ENCODE measurements around the gene RELN.
"Not testable (repeated sequence)": the region's sequence is repeated elsewhere in the genome, so short reads cannot be mapped to it uniquely, and the experiment has no call there.

RELN gene

DNA sequence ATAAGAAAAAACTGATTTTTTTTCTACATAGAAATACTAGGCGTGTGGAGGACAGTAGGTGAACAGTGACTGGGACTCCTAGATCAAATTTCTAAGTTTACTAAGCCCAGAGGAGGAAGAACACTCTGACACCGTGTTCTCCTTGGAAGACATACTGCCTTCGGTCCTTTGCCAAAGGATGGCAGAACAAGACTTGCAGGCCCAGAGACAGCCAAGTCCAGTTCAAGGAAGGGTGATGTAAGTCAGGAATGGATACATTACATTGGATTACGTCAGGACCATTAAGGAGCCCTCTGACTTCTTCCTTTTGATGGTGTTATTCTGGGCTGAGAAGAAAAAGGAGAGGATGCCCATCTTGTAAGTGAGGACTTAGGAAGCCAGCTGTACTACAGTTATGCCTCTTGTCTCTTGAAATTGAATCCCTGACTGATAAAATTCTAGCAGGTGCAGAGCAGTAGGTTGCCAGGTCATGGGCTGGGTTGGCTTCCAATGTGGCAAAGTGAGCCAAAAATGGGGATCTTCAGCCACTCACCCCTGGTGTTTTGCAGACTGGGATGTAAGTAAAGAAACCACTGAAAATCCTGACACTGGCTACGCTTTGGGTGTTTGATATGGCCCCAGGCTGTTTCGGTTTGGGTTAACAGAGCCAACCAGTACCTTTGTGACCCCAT, 45.1 kb downstream of the RELN start:
- FAIRE-seq = no peak
- DNase-seq (ENCODE audit: low spot score) = no peak

DNA sequence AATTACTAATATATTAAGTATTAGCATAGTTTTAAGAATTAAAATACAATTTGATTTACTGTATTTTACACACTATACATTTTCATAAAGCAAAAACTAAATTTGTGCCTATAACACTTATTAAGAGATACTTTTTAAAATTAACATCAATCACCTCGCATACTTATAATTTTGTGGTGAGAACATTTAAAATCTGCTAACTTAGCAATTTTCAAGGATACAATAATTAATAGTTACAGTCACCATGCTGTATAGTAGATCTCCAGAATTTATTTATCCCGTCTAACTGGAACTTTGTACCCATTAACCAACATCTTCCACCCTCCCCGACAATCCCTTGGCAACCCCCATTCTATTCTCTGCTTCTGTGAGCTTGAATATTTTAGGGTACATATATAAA, 47.5 kb downstream of the RELN start:
- no peak for DNase-seq (ENCODE audit: low spot score)
- peak; percentile 59 for FAIRE-seq

DNA sequence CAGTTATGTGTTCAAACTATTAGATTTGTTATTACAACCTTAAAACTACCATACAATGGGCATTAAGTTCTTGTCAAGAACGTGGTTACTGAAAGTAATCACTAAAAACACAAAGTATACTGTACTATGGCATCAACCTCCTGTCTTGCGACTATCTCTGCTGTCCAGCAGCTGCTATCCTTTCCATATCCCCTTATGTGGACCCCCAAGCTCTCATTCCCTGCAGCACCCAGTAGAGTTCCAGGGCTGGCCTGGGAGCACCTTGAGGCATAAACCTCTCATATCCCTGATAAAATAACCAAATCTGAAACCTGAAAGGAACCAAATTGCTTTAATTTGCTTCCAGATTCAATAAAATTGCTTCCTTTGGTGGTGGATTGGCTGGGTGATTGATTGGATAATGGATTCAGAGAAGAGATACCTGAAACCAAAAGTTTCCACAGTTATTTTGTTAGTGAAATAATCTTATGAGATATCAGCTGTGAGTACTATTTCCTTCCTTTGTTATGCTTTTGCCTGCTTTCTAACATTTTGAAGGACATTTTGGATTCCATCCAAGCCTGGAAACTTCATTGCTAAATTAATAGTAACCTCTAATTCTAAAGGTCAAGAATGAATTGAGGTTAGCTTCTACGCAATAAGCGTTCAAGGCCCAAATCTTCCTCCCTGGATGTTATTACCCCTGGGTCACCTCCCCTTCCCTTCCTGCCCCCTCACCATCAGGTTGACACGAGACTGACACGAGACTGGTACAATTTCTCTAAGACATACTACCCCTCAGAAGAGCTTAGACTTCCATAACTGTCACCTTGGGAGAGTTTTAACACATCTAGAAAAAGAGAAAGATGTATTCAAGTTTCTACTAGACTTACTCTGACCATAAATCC, 48.8 kb downstream of the RELN start:
- FAIRE-seq (no peak), DNase-seq (ENCODE audit: low spot score) (no peak)

DNA sequence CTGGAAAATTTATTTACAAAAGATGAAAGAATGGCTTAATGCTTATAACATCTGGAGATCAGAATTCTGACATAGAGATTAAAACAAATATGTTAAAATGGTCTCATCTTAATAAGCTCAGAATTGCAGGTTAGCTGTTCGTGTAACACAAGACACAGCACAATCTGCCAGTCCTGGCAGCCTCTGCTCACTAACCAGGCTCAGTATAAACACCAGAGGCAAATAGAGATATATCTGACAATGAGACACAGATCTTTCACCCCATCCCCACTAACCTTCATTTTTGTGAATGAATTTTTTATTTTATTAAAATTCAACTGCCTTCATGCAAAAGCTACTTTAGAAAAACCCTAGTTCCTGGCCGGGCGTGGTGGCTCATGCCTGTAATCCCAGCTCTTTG, 51.8 kb downstream of the RELN start:
- DNase-seq (ENCODE audit: low spot score) = no peak

DNA sequence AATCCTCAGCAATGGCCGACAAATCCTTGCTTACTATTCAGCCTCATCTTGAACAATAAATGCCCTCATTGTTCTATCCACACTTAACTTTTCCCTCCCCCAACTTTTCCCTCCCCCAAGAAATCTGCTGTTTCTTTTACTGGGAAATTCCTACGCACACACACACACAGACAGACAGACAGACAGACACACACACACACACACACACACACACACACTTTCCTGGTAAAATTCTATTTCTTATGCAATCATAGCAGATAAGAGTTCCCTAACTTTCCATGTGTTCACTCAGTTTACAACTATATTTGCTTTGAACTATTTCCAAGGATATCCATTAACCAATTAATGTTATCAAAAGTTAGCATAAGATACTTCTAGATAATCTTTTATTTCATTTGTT, 52.9 kb downstream of the RELN start:
- no peak for FAIRE-seq

More for the DNA sequence above, 51.8 kb downstream of the RELN start:
- FAIRE-seq = no peak

DNA sequence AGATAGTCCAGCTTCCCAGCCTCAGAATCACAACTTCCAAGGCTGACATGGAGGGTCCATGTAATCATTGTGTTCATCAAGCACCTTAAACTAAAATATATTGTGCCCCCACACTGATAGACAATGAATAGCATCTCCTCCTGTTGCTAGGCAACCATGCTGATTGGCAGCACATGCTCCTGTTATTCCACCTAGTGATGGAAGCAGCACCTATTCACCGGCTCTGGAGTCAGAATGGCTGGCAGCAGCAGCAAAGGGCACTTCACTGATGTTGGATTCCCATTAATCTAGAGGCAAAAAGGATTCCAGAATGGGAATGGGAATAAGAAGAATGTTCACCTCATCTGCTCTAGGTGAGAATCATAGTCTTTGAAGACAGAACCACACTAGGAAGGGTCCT, 55.0 kb downstream of the RELN start:
- no peak for FAIRE-seq
- DNase-seq (ENCODE audit: low spot score) = no peak

More for the DNA sequence above, 52.9 kb downstream of the RELN start:
- DNase-seq (ENCODE audit: low spot score) = no peak

DNA sequence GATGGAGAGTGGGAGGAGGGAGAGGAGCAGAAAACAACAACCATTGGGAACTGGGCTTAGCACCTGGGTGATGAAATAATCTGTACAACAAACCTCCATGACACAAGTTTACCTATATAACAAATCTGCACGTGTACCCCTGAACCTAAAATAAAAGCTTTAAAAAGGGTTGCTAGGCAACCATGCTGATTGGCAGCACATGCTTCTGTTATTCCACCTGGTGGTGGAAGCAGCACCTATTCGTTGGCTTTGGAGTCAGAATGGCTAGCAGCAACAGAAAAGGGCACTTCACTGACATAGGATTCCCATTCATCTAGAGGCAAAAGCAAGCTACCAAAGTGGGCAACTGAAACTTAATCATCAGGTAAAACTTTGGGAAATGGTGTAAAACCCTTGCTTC, 57.1 kb downstream of the RELN start:
- FAIRE-seq = no peak
- no peak for DNase-seq (ENCODE audit: low spot score)

DNA sequence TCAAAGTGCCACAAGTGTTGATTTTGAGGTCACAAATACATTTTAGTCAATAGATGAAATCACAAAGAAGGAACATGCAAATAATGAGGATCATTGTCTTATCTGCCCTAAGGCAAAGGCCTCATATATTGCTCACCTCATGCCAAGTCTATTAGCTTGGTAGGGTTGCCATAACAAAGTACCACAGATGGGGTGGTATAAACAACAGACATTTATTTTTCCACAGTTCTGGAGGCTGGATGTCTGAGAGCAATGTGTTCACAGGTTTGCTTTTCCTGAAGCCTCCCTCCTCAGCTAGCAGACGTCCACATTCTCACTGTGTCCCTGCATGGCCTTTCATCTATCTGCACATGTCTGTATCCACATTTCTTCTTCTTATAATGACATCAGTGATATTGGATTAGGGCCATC, 59.6 kb downstream of the RELN start:
- FAIRE-seq = no peak
- no peak for DNase-seq (ENCODE audit: low spot score)

DNA sequence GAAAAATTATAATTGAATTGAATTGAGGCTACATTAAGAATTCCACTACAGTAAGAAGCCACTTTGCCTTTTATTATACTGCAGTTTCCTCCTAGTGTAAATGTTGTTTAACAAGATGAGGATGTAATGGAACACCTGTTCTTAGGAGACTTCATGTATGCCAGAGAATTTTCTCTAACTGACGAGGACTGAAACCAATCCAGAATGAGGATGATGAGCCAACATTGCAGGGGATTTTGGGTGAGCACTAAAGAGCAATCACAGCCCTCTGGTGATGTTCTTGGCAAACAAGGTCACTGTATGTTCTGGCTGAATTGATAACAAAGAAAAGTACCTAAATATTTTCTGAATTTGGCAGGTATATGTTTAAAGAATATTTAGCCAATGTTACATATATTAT, 60.9 kb downstream of the RELN start:
- FAIRE-seq (no peak), DNase-seq (ENCODE audit: low spot score) (no peak)

GRCh38 chr7:103924184-103924583, 65.3 kb downstream of the RELN start:
- DNase-seq (ENCODE audit: low spot score) (no peak), FAIRE-seq (no peak)

GRCh38 chr7:103922407-103922806, 67.1 kb downstream of the RELN start:
- FAIRE-seq (no peak), DNase-seq (ENCODE audit: low spot score) (no peak)

DNA sequence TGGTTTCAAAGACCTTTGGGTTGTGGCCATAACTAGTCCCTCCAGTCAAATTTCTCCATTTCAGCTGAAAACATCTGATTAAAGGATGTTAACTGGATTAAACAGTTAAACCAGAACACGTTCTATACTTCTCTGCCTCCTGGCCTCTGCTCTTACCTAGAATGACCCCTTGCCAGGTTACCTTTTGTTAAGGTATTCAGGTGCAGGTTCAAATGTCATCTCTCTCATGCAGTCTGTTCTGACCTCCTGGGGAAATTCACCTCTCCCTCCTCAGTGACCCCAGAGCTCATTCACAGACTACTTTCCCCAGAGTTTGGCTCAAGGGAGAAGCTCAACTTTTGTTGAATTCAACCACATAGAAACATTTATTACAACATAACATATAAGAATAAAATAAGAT, 67.8 kb downstream of the RELN start:
- FAIRE-seq = no peak

GRCh38 chr7:103919272-103919868, 70.1 kb downstream of the RELN start:
- DNase-seq (ENCODE audit: low spot score) = no peak

More for the DNA sequence above, 67.8 kb downstream of the RELN start:
- DNase-seq (ENCODE audit: low spot score) = no peak

GRCh38 chr7:103918631-103919271, 70.7 kb downstream of the RELN start:
- FAIRE-seq = no peak

More at GRCh38 chr7:103919272-103919868, 70.1 kb downstream of the RELN start:
- no peak for FAIRE-seq

DNA sequence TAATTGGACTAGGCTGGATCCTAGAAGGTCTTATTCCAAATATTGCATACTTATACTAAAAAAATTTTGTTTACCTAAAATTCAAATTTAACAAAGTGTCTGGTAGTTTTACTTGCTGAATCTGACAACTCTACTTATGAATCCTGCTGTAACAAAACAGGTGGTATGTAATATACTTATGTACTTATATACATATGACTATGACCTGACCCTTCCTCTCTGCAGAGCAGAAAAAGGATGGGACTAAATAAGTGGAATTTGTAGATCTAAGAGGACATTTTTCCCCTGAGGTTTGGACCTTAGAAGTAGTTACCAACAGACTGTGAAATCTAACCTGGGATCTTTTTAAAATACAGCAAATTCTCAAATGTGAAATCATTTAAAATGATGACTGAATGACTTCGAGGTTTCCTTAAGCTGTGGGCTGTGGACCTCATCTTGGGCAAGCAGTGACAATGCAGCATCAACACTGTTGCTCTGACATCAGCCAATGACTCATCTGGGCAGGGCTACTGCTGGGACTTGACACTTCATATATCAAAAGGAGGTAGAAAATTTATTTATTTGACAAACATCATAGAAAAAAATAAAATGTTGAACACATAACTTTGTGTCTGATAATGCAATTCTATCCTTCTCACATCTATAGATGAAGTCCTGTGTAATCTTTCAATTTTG, 73.6 kb downstream of the RELN start:
- FAIRE-seq = no peak
- no peak for DNase-seq (ENCODE audit: low spot score)

More at GRCh38 chr7:103918631-103919271, 70.7 kb downstream of the RELN start:
- no peak for DNase-seq (ENCODE audit: low spot score)

DNA sequence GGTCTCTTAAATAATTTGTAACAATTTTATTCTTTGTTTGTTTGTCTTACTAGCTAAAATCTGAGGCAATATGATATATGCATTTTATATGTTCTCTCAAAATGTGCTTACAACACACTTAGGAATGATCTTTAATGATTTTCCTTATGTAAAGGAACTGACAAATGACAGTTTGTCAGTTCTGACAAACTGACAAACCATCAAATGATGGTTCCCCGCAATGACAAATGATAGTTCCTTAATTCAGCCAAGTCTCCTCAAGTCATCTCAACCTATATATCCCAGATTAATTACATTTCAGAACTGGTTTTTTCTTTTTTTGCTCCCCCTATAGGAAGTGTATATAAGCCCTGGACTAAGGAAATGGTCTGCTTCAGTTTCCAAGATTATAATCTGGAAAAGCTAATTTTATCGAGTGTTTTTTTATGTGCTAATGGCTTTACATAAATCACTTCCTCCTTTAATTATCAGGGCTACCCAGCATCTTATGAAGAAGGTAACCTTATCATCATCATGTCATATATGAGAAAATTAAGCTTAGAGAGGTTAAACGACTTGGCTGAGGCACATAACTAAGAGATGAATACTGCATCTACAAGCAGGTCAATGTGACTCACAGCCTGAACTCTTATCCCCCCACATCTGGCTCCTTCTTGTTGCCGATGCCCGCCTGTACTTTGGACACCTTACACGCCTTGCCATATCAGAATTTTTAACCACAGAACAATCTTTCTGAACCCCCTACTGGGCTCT, 75.1 kb downstream of the RELN start:
- FAIRE-seq (no peak), DNase-seq (ENCODE audit: low spot score) (no peak)

- DNase-seq (ENCODE audit: low spot score) (no peak), FAIRE-seq (no peak)
Observed at GRCh38 chr7:103912891-103913605, 76.4 kb downstream of the RELN start.

DNA sequence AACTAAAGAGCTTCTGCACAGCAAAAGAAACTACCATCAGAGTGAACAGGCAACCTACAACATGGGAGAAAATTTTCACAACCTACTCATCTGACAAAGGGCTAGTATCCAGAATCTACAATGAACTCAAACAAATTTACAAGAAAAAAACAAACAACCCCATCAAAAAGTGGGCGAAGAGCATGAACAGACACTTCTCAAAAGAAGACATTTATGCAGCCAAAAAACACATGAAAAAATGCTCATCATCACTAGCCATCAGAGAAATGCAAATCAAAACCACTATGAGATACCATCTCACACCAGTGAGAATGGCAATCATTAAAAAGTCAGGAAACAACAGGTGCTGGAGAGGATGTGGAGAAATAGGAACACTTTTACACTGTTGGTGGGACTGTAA, 78.4 kb downstream of the RELN start:
- not testable (repeated sequence) for DNase-seq (ENCODE audit: low spot score); FAIRE-seq

DNA sequence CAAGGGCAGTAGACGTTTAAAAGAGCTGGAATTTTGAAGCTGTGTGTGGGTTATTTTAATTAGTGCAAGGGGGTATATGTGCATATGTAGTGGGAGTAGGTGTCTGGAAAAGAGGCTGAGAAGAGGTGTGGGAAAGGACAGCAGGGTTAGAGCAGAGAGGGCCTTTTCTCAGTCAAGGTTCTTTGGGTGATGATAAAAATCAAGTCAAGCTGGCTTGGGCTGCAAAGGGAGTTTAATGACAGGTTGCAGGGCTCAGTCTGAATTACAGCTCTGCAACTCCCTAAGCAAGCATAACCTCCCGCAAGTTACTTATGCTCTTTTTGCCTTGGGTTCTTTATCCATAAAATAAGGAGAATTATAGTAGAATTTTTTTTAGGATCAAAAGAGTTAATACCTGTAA, 83.5 kb downstream of the RELN start:
- FAIRE-seq = no peak
- DNase-seq (ENCODE audit: low spot score) = no peak

GRCh38 chr7:103902917-103903316, 86.5 kb downstream of the RELN start:
- DNase-seq (ENCODE audit: low spot score) (no peak), FAIRE-seq (peak; percentile 11)

Data from RCC 7860 (cell line).